NCI-H446 (cell line): Measurements from ENCODE around the gene TTC33.

Source experiments
- DNase-seq, 2 experiments: peaks; one replicate each; lab custom pipeline; 2025; lab: John Stamatoyannopoulos, UW

TTC33 gene

GRCh38 chr5:40514976-40515375 is 240.8 kb downstream of the TTC33 start:
- no peak for DNase-seq

GRCh38 chr5:40511801-40512200 is 244.0 kb downstream of the TTC33 start:
- no peak for DNase-seq

- DNase-seq, result no peak
Measured at GRCh38 chr5:40507095-40507494, 248.7 kb downstream of the TTC33 start.

GRCh38 chr5:40505031-40505430 is 250.7 kb downstream of the TTC33 start:
- no peak for DNase-seq

GRCh38 chr5:40503439-40503838 is 252.3 kb downstream of the TTC33 start:
- DNase-seq, result no peak

GRCh38 chr5:40502736-40503135 is 253.0 kb downstream of the TTC33 start:
- no peak for DNase-seq

GRCh38 chr5:40501711-40502444 is 253.9 kb downstream of the TTC33 start:
- DNase-seq, result no peak

- DNase-seq, result no peak
Measured at GRCh38 chr5:40499518-40500273, 256.1 kb downstream of the TTC33 start.

- no peak for DNase-seq
Measured at GRCh38 chr5:40499007-40499406, 256.8 kb downstream of the TTC33 start.

GRCh38 chr5:40497573-40497972 is 258.2 kb downstream of the TTC33 start:
- no peak for DNase-seq

GRCh38 chr5:40495237-40495635 is 260.5 kb downstream of the TTC33 start:
- DNase-seq, result no peak

GRCh38 chr5:40494631-40495236 is 261.0 kb downstream of the TTC33 start:
- DNase-seq, result no peak

GRCh38 chr5:40492056-40492455 is 263.7 kb downstream of the TTC33 start:
- no peak for DNase-seq

GRCh38 chr5:40491644-40492043 is 264.1 kb downstream of the TTC33 start:
- no peak for DNase-seq

- DNase-seq, result no peak
Measured at GRCh38 chr5:40490464-40491111, 265.2 kb downstream of the TTC33 start.

- no peak for DNase-seq
Measured at GRCh38 chr5:40489421-40489820, 266.3 kb downstream of the TTC33 start.

- no peak for DNase-seq
Measured at GRCh38 chr5:40486437-40487275, 269.1 kb downstream of the TTC33 start.

GRCh38 chr5:40485021-40485998 is 270.5 kb downstream of the TTC33 start:
- DNase-seq, result no peak

- DNase-seq, result no peak
Measured at GRCh38 chr5:40484495-40484894, 271.3 kb downstream of the TTC33 start.

- DNase-seq, result no peak
Measured at GRCh38 chr5:40483316-40483715, 272.4 kb downstream of the TTC33 start.
